LNCAP (cell line): ENCODE data around the gene HPCAL1.

ENCODE experiments used
- CTCF ChIP-seq: fragments of 450-650 bp; IDR thresholded peaks from 2 replicates; pipeline ENCODE4 v1.5.1; 2017; ENCODE audit warnings: mild to moderate bottlenecking

Gene HPCAL1

GRCh38 chr2:10454505-10454904 lies 151.8 kb downstream of the HPCAL1 start:
- TF ChIP-seq CTCF = no peak

- TF ChIP-seq CTCF = no peak
These were observed 155.3 kb downstream of the HPCAL1 start for GRCh38 chr2:10457846-10458598.

GRCh38 chr2:10460366-10460796 lies 157.7 kb downstream of the HPCAL1 start:
- no peak for TF ChIP-seq CTCF

- no peak for TF ChIP-seq CTCF
These were observed 159.7 kb downstream of the HPCAL1 start for GRCh38 chr2:10462178-10463083.

- no peak for TF ChIP-seq CTCF
These were observed 163.2 kb downstream of the HPCAL1 start for GRCh38 chr2:10465910-10466309.

GRCh38 chr2:10466801-10467200 lies 164.1 kb downstream of the HPCAL1 start:
- TF ChIP-seq CTCF = no peak

GRCh38 chr2:10467401-10467800 lies 164.7 kb downstream of the HPCAL1 start:
- no peak for TF ChIP-seq CTCF
